Activated T-helper 17 cell treated with anti-CD3 and anti-CD28 coated beads, Interleukin-2, amount 50 U/mL, for 72 hours (primary cell): ENCODE data around the gene TMEM185B. TPM values are rescaled to one million over a fixed set of nuclear protein-coding genes. Genes with fewer than 3 reads are reported as not detected.
"Not testable (repeated sequence)": the region's sequence is repeated elsewhere in the genome, so short reads cannot be mapped to it uniquely, and the experiment has no call there.

Experiments
- ATAC-seq: fragments of 150-1000 bp; cut with Tn5 transposase; replicated peaks from 2 replicates; pipeline ENCODE4 v1.10.0; 2021; ENCODE audit warnings: mild to moderate bottlenecking, moderate library complexity
- H3K27ac Mint-ChIP-seq: one replicate; pipeline ENCODE4 v1.8.0; 2022; ENCODE audit warnings: mixed read lengths
- H3K27me3 Mint-ChIP-seq: one replicate; pipeline ENCODE4 v1.8.0; 2022; ENCODE audit warnings: mixed read lengths
- H3K36me3 Mint-ChIP-seq: one replicate; pipeline ENCODE4 v1.8.0; 2022; ENCODE audit warnings: low read depth, mild to moderate bottlenecking, mixed read lengths
- H3K4me1 Mint-ChIP-seq: one replicate; pipeline ENCODE4 v1.8.0; 2022; ENCODE audit warnings: mixed read lengths
- H3K4me3 Mint-ChIP-seq: one replicate; pipeline ENCODE4 v1.8.0; 2022; ENCODE audit warnings: mild to moderate bottlenecking, mixed read lengths
- H3K9me3 Mint-ChIP-seq: one replicate; pipeline ENCODE4 v1.8.0; 2022; ENCODE audit warnings: mixed read lengths
- total RNA-seq, 2 donors: library from RNA; stranded (reverse); gene quantifications; one replicate each; pipeline ENCODE4 v1.2.3, GENCODE V29; 2022

Gene TMEM185B
- total RNA-seq, 2 donors from 2014 or later: 28.0 to 31.2 TPM

DNA sequence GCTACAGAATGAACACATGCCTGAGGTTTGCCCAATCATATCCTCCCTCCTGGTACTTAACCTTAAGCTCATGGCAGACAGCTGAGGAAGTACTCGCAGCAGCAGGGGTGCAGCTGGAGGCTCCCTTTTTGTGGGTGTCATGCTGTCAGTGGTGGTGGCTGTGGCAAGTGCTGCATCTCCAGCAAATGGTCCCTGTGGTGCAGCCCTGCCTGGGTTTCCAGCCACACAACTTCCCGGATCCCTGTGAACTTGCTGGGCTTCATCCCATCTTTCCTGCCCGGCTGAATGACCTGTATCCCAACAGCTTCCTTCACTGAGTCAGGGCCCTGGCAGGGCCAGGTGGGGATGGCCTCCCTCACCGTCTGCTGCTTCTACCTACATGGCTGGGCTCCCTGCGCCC, 5.0 kb downstream of the TMEM185B start:
- no peak overlapping the region for H3K27ac Mint-ChIP-seq
- H3K4me1 Mint-ChIP-seq: peaks cover 29% of the 10 kb centered on the region

DNA sequence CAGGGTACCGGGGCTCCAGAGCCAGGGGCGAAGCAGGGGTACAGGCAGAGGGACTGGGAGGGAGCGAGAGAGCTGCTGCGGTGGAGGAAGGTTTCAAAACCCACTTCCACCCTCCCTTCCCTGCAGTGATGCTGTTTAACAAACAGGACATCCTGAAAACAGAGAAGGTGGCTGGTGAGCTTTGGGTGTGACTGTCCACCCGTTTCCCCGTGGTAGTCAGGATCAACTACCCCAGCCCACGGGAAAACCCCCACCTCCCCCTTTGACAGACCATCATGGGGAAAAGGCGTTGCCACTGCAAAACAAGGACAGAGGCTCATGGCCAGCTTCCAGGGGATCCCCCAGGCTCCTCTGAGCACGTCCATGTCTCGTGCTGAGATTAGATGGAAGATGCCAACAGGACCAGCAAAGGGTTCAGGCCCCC, 12.9 kb downstream of the TMEM185B start:
- Mint-ChIP-seq H3K27me3 (no peaks in the 10 kb centered on the region), H3K36me3 (no peaks in the 10 kb centered on the region), H3K4me3 (peak overlapping the region; percentile 13), H3K27ac (peak overlapping the region; percentile 74), H3K9me3 (no peaks in the 10 kb centered on the region), H3K4me1 (no peaks in the 10 kb centered on the region)
- ATAC-seq: peak; percentile 73

More for the DNA sequence above, 5.0 kb downstream of the TMEM185B start:
- Mint-ChIP-seq H3K9me3 (peaks cover 7% of the 10 kb centered on the region), H3K36me3 (peaks cover 42% of the 10 kb centered on the region), H3K27me3 (no peaks in the 10 kb centered on the region), H3K4me3 (no peak overlapping the region)
- no peak for ATAC-seq

DNA sequence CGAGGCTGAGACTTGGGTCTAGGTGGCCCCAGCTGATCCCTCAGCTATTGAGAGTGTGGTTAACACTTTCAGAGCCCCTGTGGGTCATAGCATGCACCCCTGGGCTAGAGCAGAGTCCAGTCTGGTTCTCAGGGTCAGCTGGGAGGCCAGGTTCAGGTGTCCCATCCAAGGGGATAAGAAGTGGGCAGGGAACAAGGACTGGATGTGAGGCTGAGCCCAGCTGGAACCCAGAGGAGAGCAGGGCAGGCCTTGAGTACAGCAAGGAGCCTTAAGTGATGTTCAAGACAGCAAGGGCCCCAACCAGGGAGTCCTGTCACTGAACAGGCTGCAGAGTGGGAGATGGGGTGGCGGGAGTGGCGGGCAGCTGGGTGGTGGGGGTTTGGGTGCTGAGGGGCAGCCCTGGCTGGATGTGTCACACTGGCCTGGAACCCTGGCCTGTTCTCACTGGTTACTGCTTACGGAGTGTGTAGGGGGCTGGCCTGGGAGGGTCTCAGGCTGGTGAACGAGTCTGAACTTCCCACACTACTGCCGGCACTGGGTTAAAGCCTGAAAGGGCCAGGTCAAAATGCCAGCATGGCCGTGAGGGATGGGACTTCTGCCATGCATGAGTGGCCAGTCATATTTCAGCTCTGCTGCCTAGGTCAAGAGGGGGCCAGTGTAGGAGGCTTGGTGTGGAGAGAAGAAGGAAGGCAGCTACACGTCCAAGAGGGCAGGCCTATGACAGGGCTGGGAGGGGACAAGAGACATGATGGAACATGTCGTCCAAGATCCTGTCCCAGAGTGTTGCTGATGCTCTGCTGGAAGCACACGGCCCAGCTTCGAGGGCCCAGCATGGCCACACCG, 13.6 kb downstream of the TMEM185B start:
- H3K27ac Mint-ChIP-seq: peak overlapping the region; percentile 74
- H3K4me3 Mint-ChIP-seq: peak overlapping the region; percentile 25
- peak; percentile 40 for ATAC-seq
- H3K9me3 Mint-ChIP-seq: no peaks in the 10 kb centered on the region
- H3K36me3 Mint-ChIP-seq: no peaks in the 10 kb centered on the region
- H3K4me1 Mint-ChIP-seq: no peaks in the 10 kb centered on the region
- no peaks in the 10 kb centered on the region for H3K27me3 Mint-ChIP-seq

DNA sequence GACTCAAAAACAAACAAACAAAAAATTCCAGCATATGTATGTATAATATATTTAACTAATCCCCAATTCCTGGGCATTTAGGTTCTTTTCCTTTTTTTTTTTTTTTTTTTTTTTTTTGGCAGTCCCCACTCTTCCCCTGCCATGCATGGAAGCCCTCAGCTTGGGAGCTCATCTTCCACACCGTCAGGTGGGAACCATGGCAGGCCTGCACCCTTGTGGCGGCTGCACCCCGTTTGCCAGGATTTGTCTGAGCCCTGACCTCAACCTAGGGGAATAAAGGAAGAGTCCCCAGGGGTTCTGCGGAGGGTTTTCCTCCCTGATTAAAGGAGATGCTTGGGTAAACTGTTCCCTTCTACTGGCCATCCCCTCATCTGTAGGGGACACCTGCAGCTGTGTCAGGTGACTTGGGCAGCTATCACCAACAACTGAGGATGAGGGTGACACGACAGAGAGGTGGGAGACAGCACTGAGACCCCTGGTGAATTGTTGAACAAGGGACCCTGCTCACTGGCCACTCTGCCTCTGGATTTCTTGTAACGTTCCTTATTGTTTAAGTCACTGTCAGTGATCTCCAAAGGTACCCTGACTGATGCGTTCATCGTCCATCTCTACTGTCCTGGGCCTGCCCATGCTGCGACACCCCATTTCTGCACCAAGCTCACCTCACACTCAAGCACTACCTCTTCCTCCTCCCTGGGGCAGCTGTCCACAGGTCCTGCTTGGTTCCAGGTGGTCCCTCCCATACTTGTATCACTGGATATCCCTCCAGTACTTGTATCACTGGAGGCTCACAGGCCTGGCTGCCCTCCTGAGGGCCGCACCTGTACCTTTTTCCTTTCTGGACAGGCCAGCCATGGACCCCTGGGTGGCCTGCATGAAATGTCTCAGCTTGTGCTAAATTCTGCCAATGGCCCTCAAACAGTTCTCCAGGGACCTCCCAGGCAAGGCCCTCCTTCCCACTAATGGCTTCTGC, 14.5 kb downstream of the TMEM185B start:
- H3K27me3 Mint-ChIP-seq: no peaks in the 10 kb centered on the region
- no peaks in the 10 kb centered on the region for H3K4me1 Mint-ChIP-seq
- H3K9me3 Mint-ChIP-seq: no peaks in the 10 kb centered on the region
- no peak for ATAC-seq
- peak overlapping the region; percentile 74 for H3K27ac Mint-ChIP-seq
- no peaks in the 10 kb centered on the region for H3K36me3 Mint-ChIP-seq
- peak overlapping the region; percentile 25 for H3K4me3 Mint-ChIP-seq

DNA sequence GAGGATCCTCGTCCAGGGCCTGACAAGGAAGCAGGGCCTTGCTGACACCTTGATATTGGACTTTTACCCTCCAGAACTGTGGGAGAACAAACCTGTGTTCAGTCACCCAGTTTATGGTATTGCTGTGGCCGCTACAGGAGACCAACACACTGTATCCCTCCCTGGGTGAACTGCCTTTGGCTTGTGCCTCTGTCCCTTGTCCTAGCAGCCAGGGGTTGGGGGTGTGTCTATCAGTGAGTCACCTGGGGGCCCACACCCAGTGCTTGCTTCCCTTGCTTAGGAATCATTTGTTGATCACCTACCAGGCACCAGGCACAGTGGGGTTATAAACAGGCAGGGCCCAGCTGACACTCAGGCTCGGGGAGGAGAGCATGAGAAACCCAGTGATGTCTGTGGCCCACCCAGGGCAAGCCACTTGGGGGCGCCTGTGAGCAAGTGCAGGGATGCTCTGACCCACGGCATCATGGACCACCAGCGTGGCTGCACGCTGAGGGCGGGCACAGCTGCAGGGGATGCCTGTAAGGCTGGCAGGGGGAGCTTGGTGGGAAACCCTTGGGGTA, 17.1 kb downstream of the TMEM185B start:
- Mint-ChIP-seq H3K27ac (no peak overlapping the region), H3K27me3 (no peaks in the 10 kb centered on the region), H3K36me3 (no peaks in the 10 kb centered on the region), H3K4me3 (no peak overlapping the region), H3K4me1 (no peaks in the 10 kb centered on the region), H3K9me3 (no peaks in the 10 kb centered on the region)
- peak; percentile 57 for ATAC-seq

DNA sequence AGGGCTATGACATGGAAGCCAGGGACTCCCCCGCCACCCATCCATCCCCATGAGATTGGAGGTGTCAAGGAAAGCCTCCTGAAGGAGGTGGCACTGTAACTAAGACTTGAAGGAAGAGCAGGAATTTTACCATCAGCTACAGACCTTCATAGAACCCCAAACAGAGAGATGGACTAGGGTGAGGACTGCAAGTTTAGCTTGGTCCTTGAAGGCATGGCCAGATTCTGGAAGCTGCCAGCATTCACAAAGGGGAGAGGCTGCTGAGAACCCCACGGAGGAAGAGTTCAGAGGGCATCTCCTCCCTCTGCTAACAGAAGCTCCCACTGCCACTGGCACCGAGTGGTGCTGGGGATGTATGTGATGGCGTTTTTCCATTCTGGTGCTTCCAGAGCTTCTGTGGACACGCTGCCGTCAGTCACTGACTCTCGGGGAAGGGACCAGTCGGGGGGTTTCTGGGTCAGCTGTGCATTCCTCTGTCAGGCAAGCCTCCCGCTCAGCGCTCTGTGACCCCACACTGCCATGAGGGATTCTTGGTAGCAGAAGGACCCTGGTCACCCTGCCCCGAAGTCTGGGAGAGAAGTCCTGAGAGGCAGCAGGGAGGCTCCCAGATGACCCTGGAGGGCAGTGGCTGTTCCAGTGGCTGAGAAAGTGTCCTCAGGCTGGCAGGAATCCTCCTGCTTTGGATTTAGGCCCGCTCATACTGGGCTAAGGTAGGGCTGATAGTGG, 18.1 kb downstream of the TMEM185B start:
- Mint-ChIP-seq H3K27ac (peak overlapping the region; percentile 37), H3K36me3 (no peaks in the 10 kb centered on the region), H3K4me1 (no peaks in the 10 kb centered on the region)

DNA sequence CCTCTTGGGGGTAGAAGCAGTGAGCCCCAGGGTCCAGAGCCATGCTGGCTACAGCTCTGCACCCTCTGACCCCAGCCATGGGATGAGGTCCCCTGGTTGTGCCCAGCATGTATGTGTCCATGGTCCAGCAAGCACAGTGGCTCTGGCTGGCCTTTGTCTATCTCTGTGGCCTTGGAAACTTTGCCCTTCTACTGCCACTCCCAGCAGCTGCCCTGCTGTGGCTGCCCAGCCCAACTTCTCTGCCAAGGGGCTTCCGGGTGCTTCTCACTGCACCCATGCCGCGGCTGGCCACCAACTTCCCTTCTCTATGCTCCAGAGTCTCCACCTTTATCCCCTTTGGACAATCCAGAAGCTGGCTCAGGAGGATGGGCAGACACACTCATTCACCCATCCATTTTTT, 18.8 kb downstream of the TMEM185B start:
- Mint-ChIP-seq H3K4me3 (no peak overlapping the region), H3K36me3 (no peaks in the 10 kb centered on the region), H3K9me3 (no peaks in the 10 kb centered on the region), H3K27me3 (no peaks in the 10 kb centered on the region), H3K27ac (peak overlapping the region; percentile 37), H3K4me1 (no peaks in the 10 kb centered on the region)
- ATAC-seq: no peak

More for the DNA sequence above, 18.1 kb downstream of the TMEM185B start:
- no peaks in the 10 kb centered on the region for H3K27me3 Mint-ChIP-seq
- ATAC-seq: no peak
- H3K4me3 Mint-ChIP-seq: no peak overlapping the region
- no peaks in the 10 kb centered on the region for H3K9me3 Mint-ChIP-seq

DNA sequence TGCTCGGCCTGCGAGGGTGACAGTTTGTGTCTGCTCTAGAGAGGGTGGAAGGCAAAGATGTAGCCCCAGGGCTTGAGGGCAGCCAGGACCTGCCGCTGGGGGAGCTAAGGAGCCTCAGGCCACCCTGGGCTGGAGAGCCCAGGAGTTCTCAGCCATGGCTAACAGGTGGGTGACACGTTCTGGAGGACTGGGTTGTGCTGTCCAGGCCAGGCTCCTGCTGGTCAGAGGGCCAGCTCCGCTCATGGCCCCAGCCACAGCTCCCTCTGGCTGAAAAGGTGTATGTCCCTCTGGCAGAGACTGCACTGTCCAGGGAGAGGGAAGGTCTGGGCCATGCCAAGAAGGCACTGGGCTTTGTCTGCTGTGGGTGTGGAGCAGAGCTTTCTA, 19.2 kb downstream of the TMEM185B start:
- Mint-ChIP-seq H3K27me3 (no peaks in the 10 kb centered on the region), H3K4me1 (no peaks in the 10 kb centered on the region), H3K9me3 (no peaks in the 10 kb centered on the region), H3K36me3 (no peaks in the 10 kb centered on the region), H3K4me3 (no peak overlapping the region), H3K27ac (peak overlapping the region; percentile 37)
- no peak for ATAC-seq

DNA sequence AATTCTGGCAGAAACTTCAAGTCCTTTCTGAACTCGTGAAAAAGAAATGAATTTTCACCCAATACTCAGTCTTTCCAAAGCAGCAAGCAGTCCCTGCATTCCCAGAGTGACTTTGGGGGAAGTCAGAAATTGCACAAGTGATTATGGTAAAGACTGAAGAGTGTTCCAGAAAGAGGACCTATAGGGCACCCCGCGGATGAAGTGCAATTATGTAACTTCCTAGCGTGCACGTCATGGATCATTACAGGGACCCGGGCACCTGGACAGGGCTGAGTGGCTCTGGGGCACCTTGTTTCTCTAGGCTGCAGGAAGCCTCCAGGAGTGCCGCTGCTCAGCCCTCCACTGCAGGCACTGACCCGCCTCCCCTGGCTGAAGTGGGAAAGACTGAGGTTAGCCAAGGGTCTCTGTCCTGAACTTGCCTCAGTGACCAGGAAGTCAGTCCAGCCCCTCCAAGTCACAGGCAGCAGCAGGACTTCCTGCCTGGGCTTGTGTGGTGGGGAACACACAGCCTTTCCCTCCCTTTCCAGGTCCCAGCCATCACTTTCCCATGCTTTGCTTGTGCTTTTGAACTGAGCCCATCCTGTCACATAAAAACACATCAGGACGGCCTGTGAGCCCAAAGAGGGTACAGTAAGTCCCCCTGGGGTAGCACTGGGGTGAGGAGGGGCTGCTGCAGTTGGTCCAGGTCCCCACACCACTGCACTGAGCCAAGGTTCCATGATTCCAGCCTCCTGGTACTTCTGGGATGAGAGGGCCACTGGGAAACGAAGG, 19.8 kb downstream of the TMEM185B start:
- H3K4me3 Mint-ChIP-seq: no peak overlapping the region
- no peaks in the 10 kb centered on the region for H3K4me1 Mint-ChIP-seq
- H3K27ac Mint-ChIP-seq: no peak overlapping the region
- H3K36me3 Mint-ChIP-seq: no peaks in the 10 kb centered on the region
- H3K9me3 Mint-ChIP-seq: no peaks in the 10 kb centered on the region
- no peak for ATAC-seq
- no peaks in the 10 kb centered on the region for H3K27me3 Mint-ChIP-seq

DNA sequence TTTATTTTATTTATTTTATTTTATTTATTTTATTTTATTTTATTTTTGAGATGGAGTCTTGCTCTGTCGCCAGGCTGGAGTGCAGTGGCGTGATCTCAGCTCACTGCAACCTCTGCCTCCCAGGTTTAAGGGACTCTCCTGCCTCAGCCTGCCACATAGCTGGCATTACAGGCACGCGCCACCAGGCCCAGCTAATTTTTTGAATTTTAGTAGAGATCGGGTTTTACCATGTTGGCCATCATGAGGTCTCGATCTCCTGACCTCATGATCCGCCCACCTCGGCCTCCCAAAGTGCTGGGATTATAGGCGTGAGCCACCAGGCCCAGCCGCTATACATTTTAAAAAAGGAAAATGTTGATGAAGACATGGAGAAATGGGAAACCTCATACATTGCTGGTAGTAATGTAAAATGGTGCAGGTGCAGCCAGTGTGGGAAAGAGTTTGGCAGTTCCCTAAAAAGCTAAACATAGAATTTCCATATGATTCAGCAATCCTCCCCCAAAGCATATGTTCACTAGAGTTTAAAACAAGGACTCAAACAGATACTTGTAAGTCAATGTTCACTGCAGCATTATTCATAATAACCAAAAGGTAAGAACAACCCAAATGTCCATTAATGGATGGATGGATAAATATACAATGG, 23.3 kb downstream of the TMEM185B start:
- H3K9me3 Mint-ChIP-seq, H3K4me3 Mint-ChIP-seq, H3K4me1 Mint-ChIP-seq, ATAC-seq, H3K27ac Mint-ChIP-seq, H3K36me3 Mint-ChIP-seq, H3K27me3 Mint-ChIP-seq: not testable (repeated sequence)

DNA sequence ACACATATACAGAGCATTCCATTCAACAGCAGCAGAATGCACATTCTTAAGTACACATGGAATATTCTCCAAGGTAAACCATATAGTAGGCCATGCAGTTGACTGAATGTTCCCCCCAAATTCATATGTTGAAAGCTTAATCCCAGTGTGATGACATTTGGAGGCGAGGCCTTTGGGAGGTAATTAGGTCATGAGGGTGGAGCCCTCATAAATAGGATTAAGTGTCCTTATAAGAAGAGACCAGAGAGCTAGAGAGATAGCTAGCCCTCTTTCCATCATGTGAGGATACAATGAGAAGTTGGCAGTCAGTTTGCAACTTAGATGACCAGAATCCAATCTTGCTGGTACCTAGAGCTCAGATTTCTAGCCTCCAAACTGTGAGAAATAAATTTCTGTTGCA, 27.6 kb downstream of the TMEM185B start:
- Mint-ChIP-seq H3K9me3 (peaks cover 11% of the 10 kb centered on the region), H3K36me3 (no peaks in the 10 kb centered on the region), H3K4me3 (no peak overlapping the region), H3K27ac (no peak overlapping the region), H3K4me1 (no peaks in the 10 kb centered on the region), H3K27me3 (no peaks in the 10 kb centered on the region)
- no peak for ATAC-seq

DNA sequence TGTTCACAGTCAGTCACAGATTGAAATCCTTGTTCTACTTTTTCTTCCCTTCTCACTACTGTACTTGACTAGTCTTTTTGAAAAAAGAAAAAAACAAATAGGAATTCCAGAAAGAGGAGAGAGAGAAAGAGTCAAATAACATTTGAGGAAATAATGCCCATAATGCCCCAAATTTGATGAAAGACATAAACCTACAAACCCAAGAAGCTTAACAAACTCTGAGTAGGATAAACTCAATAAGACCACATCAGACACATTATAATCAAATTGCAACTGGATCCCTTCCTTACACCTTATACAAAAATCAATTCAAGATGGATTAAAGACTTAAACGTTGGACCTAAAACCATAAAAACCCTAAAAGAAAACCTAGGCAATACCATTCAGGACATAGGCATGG, 30.9 kb downstream of the TMEM185B start:
- Mint-ChIP-seq H3K27ac (no peak overlapping the region), H3K4me1 (no peaks in the 10 kb centered on the region), H3K36me3 (no peaks in the 10 kb centered on the region), H3K4me3 (no peak overlapping the region), H3K27me3 (no peaks in the 10 kb centered on the region), H3K9me3 (peaks cover 7% of the 10 kb centered on the region)
- ATAC-seq: no peak

DNA sequence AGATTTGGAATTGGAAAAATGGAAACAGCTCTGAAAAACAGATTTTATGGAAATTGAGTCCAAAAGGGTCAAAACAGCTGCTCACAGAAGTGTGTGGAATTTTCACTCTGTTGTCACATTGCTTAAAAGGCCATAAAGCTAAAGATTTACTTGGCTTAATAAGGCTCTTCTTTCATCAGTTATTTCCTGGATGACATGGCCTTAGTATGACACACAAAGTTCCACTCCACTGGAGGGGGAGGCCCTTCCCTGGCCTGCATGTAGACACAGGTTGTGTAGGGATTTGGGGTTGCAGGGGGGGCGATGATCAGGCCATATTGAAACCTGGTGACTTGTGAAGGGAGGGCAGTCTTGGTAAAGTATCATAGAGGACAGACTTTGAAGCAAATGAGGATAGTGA, 34.0 kb downstream of the TMEM185B start:
- H3K27ac Mint-ChIP-seq: no peak overlapping the region
- peaks cover 3% of the 10 kb centered on the region for H3K9me3 Mint-ChIP-seq
- H3K36me3 Mint-ChIP-seq: no peaks in the 10 kb centered on the region
- no peaks in the 10 kb centered on the region for H3K27me3 Mint-ChIP-seq
- no peaks in the 10 kb centered on the region for H3K4me1 Mint-ChIP-seq
- ATAC-seq: no peak
- no peak overlapping the region for H3K4me3 Mint-ChIP-seq
